Hematopoietic multipotent progenitor cell treated with erythropoietin and hydrocortisone succinate and interleukin-3 and kit ligand, for 4 days (in vitro differentiated cells): ENCODE measurements around the gene TMBIM6.
"Not testable (repeated sequence)": the region's sequence is repeated elsewhere in the genome, so short reads cannot be mapped to it uniquely, and the experiment has no call there.

Experiments used
- DNase-seq: peaks from one replicate; pipeline ENCODE4 v3.0.0-alpha.2; 2015

The TMBIM6 gene

GRCh38 chr12:49740930-49741881 lies at the start of gene TMBIM6:
TSS of gene TMBIM6 (plus strand) at chr12:49741557. CDS start at chr12:49752494, 10,937 bp downstream.
- DNase-seq = peak; percentile 100

- no peak for DNase-seq
Observed at GRCh38 chr12:49692851-49693250, 48.5 kb upstream of the TMBIM6 start.

- DNase-seq = no peak
Observed at GRCh38 chr12:49693931-49694444, 47.4 kb upstream of the TMBIM6 start.

- no peak for DNase-seq
Observed at GRCh38 chr12:49696723-49697122, 44.6 kb upstream of the TMBIM6 start.

GRCh38 chr12:49697808-49698207 lies 43.5 kb upstream of the TMBIM6 start:
- no peak for DNase-seq

GRCh38 chr12:49698619-49699545 lies 42.5 kb upstream of the TMBIM6 start:
- DNase-seq = peak; percentile 82

- DNase-seq = no peak
Observed at GRCh38 chr12:49702009-49702408, 39.3 kb upstream of the TMBIM6 start.

GRCh38 chr12:49702676-49703215 lies 38.6 kb upstream of the TMBIM6 start:
- no peak for DNase-seq

GRCh38 chr12:49703647-49704137 lies 37.7 kb upstream of the TMBIM6 start:
- DNase-seq = peak; percentile 68

- DNase-seq = peak; percentile 56
Observed at GRCh38 chr12:49705479-49706134, 35.8 kb upstream of the TMBIM6 start.

- no peak for DNase-seq
Observed at GRCh38 chr12:49706351-49707127, 34.8 kb upstream of the TMBIM6 start.

GRCh38 chr12:49707128-49707811 lies 34.1 kb upstream of the TMBIM6 start, which contains the start of gene FMNL3:
TSS of gene FMNL3 (minus strand) at chr12:49707405. CDS start at chr12:49707180, 225 bp downstream.
- peak; percentile 98 for DNase-seq

- DNase-seq = no peak
Observed at GRCh38 chr12:49707812-49708147, 33.6 kb upstream of the TMBIM6 start.

GRCh38 chr12:49708851-49709250 lies 32.5 kb upstream of the TMBIM6 start:
- DNase-seq = no peak

- DNase-seq = not testable (repeated sequence)
Observed at GRCh38 chr12:49713952-49714351, 27.4 kb upstream of the TMBIM6 start.

- no peak for DNase-seq
Observed at GRCh38 chr12:49716553-49716952, 24.8 kb upstream of the TMBIM6 start.

- not testable (repeated sequence) for DNase-seq
Observed at GRCh38 chr12:49717800-49718199, 23.6 kb upstream of the TMBIM6 start.

- DNase-seq = peak; percentile 41
Observed at GRCh38 chr12:49720214-49720613, 21.1 kb upstream of the TMBIM6 start.

- not testable (repeated sequence) for DNase-seq
Observed at GRCh38 chr12:49721355-49721754, 20.0 kb upstream of the TMBIM6 start.

GRCh38 chr12:49728446-49728845 lies 12.9 kb upstream of the TMBIM6 start:
- no peak for DNase-seq

GRCh38 chr12:49730050-49730449 lies 11.3 kb upstream of the TMBIM6 start:
- no peak for DNase-seq
